ENCODE measurements around the gene ERICH2. TPM values are rescaled to one million over a fixed set of nuclear protein-coding genes. Genes with fewer than 3 reads are reported as not detected.

Gene ERICH2
- polyA plus RNA-seq, 3 donors = not detected

DNA sequence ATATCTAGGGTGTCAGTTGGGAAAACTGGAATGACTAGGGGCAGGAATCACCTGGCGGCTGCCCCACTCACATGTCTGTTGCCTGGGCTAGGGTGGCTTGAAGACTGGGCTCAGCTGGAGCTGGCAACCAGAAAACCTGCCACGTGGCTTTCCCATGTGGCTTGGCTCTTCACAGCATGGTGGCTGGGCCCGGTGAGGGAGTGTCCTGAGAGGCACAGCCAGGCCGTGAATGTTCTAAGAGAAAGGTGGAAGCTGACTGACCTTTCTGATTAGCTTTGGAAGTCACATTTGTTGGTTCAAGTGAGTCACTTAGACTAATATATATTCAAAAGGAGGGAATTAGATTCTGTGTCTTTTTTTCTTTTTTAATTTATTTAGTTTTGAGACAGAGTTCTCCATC is 32.4 kb upstream of the ERICH2 start:
- Histone ChIP-seq H3K27ac (ENCODE audit: low read depth in 1 of 2, low read length in 2 of 2) (no peak overlapping the region), H3K27me3 (ENCODE audit: control insufficient read depth in 2 of 2, insufficient read depth in 2 of 2, low read length in 2 of 2) (peaks cover 4 to 11% of the 10 kb centered on the region in 2 donors), H2AFZ (ENCODE audit: insufficient read depth, low read depth, low read length, poor library complexity, severe bottlenecking) (no peak overlapping the region), H3K4me2 (replicated peaks; ENCODE audit: extremely low read depth, low read length, poor library complexity, severe bottlenecking) (no peak overlapping the region), H3K4me3 (replicated peaks in 1 of 3; ENCODE audit: low read depth in 2 of 3, low read length in 3 of 3) (no peak overlapping the region), H3K9me3 (replicated peaks in 1 of 2; ENCODE audit: control insufficient read depth in 1 of 2, insufficient read depth in 1 of 2, low read length in 2 of 2) (peaks cover 0 to 2% of the 10 kb centered on the region in 2 donors), H3K36me3 (replicated peaks in 1 of 2; ENCODE audit: control insufficient read depth in 1 of 2, insufficient read depth in 2 of 2, low read length in 2 of 2) (no peaks in the 10 kb centered on the region), H3K4me1 (ENCODE audit: control insufficient read depth in 1 of 2, insufficient read depth in 2 of 2, low read length in 2 of 2) (peaks cover 14 to 18% of the 10 kb centered on the region in 2 donors), H4K20me1 (ENCODE audit: insufficient read depth, low read length) (no peaks in the 10 kb centered on the region), H3K9ac (ENCODE audit: insufficient read depth, low read length, poor library complexity, severe bottlenecking) (no peak overlapping the region), H3K79me2 (ENCODE audit: insufficient read depth, low read length) (no peaks in the 10 kb centered on the region)
- DNase-seq = no peak
- H3K27ac Mint-ChIP-seq = no peak overlapping the region
- H3K9me3 Mint-ChIP-seq = peaks cover 0 to 2% (median 0%) of the 10 kb centered on the region in 7 donors
- TF ChIP-seq, protein P1, sequence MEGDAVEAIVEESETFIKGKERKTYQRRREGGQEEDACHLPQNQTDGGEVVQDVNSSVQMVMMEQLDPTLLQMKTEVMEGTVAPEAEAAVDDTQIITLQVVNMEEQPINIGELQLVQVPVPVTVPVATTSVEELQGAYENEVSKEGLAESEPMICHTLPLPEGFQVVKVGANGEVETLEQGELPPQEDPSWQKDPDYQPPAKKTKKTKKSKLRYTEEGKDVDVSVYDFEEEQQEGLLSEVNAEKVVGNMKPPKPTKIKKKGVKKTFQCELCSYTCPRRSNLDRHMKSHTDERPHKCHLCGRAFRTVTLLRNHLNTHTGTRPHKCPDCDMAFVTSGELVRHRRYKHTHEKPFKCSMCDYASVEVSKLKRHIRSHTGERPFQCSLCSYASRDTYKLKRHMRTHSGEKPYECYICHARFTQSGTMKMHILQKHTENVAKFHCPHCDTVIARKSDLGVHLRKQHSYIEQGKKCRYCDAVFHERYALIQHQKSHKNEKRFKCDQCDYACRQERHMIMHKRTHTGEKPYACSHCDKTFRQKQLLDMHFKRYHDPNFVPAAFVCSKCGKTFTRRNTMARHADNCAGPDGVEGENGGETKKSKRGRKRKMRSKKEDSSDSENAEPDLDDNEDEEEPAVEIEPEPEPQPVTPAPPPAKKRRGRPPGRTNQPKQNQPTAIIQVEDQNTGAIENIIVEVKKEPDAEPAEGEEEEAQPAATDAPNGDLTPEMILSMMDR (IDR thresholded peaks at IDR 0.05) = no peak
- WGBS (ENCODE audit: insufficient coverage) = 100% methylated on average over 2 of the region's 4 CpGs
- H3K4me3 Mint-ChIP-seq = no peak overlapping the region
- H3K27me3 Mint-ChIP-seq (ENCODE audit: low read depth in 3 of 3) = peaks cover 1 to 15% (median 11%) of the 10 kb centered on the region in 3 donors
- peaks cover 20% of the 10 kb centered on the region for H3K4me1 Mint-ChIP-seq
- intact Hi-C loops (cut with micrococcal nuclease) = no loop called here
- H3K36me3 Mint-ChIP-seq = no peaks in the 10 kb centered on the region

DNA sequence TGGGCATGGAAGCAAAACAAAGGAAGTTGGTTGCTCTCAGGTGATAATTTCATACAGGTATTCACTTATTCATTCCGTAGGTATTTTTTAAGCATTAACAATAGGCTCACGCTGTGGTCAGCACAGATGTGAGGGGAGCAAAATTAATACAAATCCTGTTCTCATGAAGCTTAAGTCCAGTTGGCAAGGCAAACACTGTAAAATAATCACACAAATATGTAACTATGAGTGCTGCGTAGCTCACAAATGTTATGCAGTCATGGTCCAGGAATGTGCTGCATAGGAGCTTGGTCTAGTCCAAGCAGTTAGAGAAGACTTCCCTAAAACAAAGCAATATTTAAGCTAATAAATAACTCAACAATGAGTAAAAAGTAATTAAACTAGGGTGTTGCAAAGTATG is 31.1 kb upstream of the ERICH2 start:
- Mint-ChIP-seq H3K36me3 (no peaks in the 10 kb centered on the region), H3K4me3 (no peak overlapping the region), H3K4me1 (peaks cover 27% of the 10 kb centered on the region), H3K27me3 (ENCODE audit: low read depth in 3 of 3) (peaks cover 1 to 7% (median 5%) of the 10 kb centered on the region in 3 donors), H3K27ac (no peak overlapping the region), H3K9me3 (peaks cover 0 to 2% (median 1%) of the 10 kb centered on the region in 7 donors)
- Histone ChIP-seq H3K4me2 (replicated peaks; ENCODE audit: extremely low read depth, low read length, poor library complexity, severe bottlenecking) (no peak overlapping the region), H3K4me3 (replicated peaks in 1 of 3; ENCODE audit: low read depth in 2 of 3, low read length in 3 of 3) (no peak overlapping the region), H3K27ac (ENCODE audit: low read depth in 1 of 2, low read length in 2 of 2) (no peak overlapping the region), H3K4me1 (ENCODE audit: control insufficient read depth in 1 of 2, insufficient read depth in 2 of 2, low read length in 2 of 2) (peaks cover 20 to 27% of the 10 kb centered on the region in 2 donors), H3K79me2 (ENCODE audit: insufficient read depth, low read length) (no peaks in the 10 kb centered on the region), H2AFZ (ENCODE audit: insufficient read depth, low read depth, low read length, poor library complexity, severe bottlenecking) (no peak overlapping the region), H3K36me3 (replicated peaks in 1 of 2; ENCODE audit: control insufficient read depth in 1 of 2, insufficient read depth in 2 of 2, low read length in 2 of 2) (no peaks in the 10 kb centered on the region), H3K9me3 (replicated peaks in 1 of 2; ENCODE audit: control insufficient read depth in 1 of 2, insufficient read depth in 1 of 2, low read length in 2 of 2) (peaks cover 0 to 2% of the 10 kb centered on the region in 2 donors), H4K20me1 (ENCODE audit: insufficient read depth, low read length) (no peaks in the 10 kb centered on the region), H3K9ac (ENCODE audit: insufficient read depth, low read length, poor library complexity, severe bottlenecking) (no peak overlapping the region), H3K27me3 (ENCODE audit: control insufficient read depth in 2 of 2, insufficient read depth in 2 of 2, low read length in 2 of 2) (peaks cover 0 to 4% of the 10 kb centered on the region in 2 donors)
- DNase-seq = no peak
- no CpG with 5 or more reads among the region's 3 CpGs for WGBS (ENCODE audit: insufficient coverage)
- intact Hi-C loops (cut with micrococcal nuclease) = no loop called here
- TF ChIP-seq, protein P1 (IDR thresholded peaks at IDR 0.05) = no peak

Measured in CD14-positive monocyte (primary cell).